ENCODE measurements around the gene LHPP. TPM values are rescaled to one million over a fixed set of nuclear protein-coding genes. Genes with fewer than 3 reads are reported as not detected.
A peak's percentile ranks its signal among the peaks of the same experiment; 100 is the strongest.

LHPP gene
- total and polyA plus RNA-seq, 3 donors from 2014 or later = 34.2 to 46.0 (median 45.0) TPM

DNA sequence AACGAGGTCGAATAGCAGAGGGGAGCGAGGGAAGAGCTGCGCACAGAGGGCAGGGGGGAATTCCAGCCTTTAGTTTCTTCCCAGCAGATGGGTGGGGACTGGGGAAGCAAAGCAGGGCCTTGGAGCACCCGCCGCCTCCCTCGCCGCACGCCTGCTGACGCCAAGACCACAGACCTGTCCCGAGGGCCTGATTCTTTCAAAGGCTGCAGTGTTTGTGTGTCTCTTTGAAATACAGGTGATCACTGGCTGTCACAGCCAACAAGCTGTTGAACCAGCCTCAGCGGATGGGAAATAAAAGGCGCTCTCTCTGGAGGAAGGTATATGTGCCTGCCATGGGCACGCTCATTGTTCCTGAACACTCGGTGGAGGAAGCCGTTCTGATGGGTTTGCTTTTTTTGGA is 163.3 kb downstream of the LHPP start:
- no peaks in the 10 kb centered on the region for H3K36me3 ChIP-seq (ENCODE audit: low read depth, missing control alignments)
- H3K27ac ChIP-seq = peak overlapping the region; percentile 33 to 68
- DNase-seq = no peak
- intact Hi-C loops (cut with DNase I; ENCODE audit: low total_unique reads) = loop anchor here (5.0 to 10.0 kb wide), 2 partner anchors 70 to 112 kb away; no protein-coding TSS in a partner anchor
- TF ChIP-seq, protein P1, sequence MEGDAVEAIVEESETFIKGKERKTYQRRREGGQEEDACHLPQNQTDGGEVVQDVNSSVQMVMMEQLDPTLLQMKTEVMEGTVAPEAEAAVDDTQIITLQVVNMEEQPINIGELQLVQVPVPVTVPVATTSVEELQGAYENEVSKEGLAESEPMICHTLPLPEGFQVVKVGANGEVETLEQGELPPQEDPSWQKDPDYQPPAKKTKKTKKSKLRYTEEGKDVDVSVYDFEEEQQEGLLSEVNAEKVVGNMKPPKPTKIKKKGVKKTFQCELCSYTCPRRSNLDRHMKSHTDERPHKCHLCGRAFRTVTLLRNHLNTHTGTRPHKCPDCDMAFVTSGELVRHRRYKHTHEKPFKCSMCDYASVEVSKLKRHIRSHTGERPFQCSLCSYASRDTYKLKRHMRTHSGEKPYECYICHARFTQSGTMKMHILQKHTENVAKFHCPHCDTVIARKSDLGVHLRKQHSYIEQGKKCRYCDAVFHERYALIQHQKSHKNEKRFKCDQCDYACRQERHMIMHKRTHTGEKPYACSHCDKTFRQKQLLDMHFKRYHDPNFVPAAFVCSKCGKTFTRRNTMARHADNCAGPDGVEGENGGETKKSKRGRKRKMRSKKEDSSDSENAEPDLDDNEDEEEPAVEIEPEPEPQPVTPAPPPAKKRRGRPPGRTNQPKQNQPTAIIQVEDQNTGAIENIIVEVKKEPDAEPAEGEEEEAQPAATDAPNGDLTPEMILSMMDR (IDR thresholded peaks at IDR 0.05) = no peak
- TF ChIP-seq POLR2A (IDR thresholded peaks at IDR 0.05) = no peak
- 81 to 84% methylated on average over 16 of the region's 16 CpGs for WGBS, 2 donors
- no peaks in the 10 kb centered on the region for H3K9me3 ChIP-seq
- H3K27me3 ChIP-seq = no peaks in the 10 kb centered on the region
- H3K4me1 ChIP-seq = peaks cover 65% of the 10 kb centered on the region
- H3K4me3 ChIP-seq = no peak overlapping the region

DNA sequence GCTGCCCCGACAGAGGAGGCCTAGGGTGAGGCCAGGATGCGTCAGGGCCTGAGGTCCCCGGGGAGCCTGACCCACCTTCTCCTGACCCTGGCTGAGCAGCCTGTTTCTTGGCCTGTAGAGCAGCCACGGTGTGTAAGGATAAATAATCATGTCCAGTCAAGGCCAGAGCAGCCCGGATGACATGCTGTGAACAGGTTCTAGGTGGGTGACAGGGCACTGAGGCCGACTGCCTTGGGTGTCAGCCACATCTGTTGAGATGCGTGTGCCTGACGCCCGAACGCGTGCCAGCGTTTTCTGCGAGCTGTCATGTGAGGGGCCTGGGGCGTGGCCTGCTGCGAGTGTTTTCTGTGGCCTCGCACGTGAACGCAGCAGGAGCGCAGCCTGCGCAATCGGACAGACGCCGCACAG is 164.2 kb downstream of the LHPP start:
- intact Hi-C loops (cut with DNase I; ENCODE audit: low total_unique reads) = loop anchor here (5.0 to 10.0 kb wide), 2 partner anchors 71 to 111 kb away; no protein-coding TSS in a partner anchor
- TF ChIP-seq POLR2A (IDR thresholded peaks at IDR 0.05) = no peak
- TF ChIP-seq, protein P1 (IDR thresholded peaks at IDR 0.05) = no peak
- peak overlapping the region; percentile 33 to 55 for H3K27ac ChIP-seq
- no peaks in the 10 kb centered on the region for H3K27me3 ChIP-seq
- WGBS, 2 donors = 76% methylated on average over 23 of the region's 23 CpGs; no CpG with 5 or more reads in 1 of the 2 donors
- no peaks in the 10 kb centered on the region for H3K9me3 ChIP-seq
- H3K4me1 ChIP-seq = peaks cover 72% of the 10 kb centered on the region
- DNase-seq = peak; percentile 67
- no peak overlapping the region for H3K4me3 ChIP-seq
- no peaks in the 10 kb centered on the region for H3K36me3 ChIP-seq (ENCODE audit: low read depth, missing control alignments)

DNA sequence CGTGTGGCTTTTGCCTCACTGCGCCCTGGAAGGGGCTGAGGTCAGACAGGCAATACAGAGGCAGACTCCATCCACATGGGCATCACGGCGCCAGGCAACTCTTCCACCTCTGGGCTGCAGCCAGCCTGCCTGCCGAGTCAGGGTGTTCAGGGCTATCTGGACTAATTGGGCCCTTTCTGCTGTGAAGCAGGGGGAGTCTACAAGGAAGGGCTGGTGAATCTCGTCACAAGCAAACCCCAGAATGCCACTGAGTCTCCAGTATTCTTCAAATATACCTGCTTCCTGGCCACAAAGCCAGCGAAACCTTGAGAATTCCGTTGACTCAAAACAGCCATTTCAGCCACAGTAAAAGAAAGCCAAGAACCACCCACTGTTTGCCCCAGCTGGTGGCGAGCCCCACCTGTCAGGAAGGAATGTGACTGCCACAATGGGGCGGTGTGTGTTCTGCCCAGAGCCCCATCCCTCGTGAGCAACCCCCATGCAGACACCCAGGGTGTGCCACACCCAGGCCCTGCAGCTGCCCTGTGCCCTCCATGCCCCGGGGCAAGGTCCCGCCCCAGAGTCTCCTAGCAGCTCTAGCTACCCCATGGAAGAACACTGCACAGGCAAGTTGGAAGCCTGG is 165.2 kb downstream of the LHPP start:
- Histone ChIP-seq H3K4me1 (peaks cover 74% of the 10 kb centered on the region), H3K9me3 (no peaks in the 10 kb centered on the region), H3K27ac (peak overlapping the region; percentile 5 to 38), H3K4me3 (no peak overlapping the region), H3K27me3 (no peaks in the 10 kb centered on the region), H3K36me3 (ENCODE audit: low read depth, missing control alignments) (no peaks in the 10 kb centered on the region)
- 75 to 82% methylated on average over 7 to 13 of the region's 13 CpGs for WGBS, 2 donors
- TF ChIP-seq POLR2A (IDR thresholded peaks at IDR 0.05) = no peak
- TF ChIP-seq, protein P1 (IDR thresholded peaks at IDR 0.05) = no peak
- intact Hi-C loops (cut with DNase I; ENCODE audit: low total_unique reads) = loop anchor here (5.0 to 10.0 kb wide), 2 partner anchors 72 to 110 kb away; no protein-coding TSS in a partner anchor
- no peak for DNase-seq

DNA sequence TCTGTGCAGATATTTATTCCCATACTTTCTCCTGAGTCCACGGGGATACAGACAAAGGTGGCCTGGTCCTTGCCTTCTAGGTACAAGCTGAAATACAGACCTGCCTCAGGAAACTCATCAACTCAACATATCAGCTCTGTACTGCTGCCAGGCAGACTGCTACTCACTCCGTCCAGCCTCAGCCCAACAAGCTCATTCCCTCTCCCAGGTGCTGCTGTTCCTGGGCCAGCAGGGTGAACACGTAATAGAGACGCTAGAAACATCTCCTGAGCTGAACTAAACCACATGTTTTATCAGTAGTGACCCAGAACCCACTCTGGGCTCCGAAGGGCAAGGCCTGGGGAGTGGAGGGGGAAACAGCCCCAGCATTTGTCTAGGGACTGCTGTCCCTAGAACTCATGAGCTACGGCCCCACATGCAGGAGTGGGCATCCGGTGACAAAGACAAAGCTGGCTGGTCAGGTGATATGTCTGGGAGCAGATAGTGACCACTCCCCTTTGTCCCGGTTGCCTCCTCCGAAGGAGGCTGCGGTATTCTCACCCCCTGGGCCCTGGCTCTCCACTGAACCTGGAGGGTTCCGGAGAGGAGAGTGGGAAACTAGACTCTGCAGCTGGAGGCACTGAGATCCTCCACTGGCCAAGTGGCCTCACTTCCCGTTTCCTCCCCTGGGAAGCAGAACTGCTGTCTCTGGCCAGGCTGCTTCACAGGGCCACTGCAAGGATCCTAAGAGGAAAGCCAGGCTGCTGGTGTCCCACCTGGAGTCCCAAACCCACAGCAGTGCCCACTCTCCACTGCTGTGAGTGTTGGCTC is 166.4 kb downstream of the LHPP start:
- H3K36me3 ChIP-seq (ENCODE audit: low read depth, missing control alignments) = no peaks in the 10 kb centered on the region
- no peak overlapping the region for H3K4me3 ChIP-seq
- peaks cover 76% of the 10 kb centered on the region for H3K4me1 ChIP-seq
- intact Hi-C loops (cut with DNase I; ENCODE audit: low total_unique reads) = loop anchor here (5.0 to 10.0 kb wide), 2 partner anchors 73 to 109 kb away; no protein-coding TSS in a partner anchor
- TF ChIP-seq POLR2A (IDR thresholded peaks at IDR 0.05) = no peak
- TF ChIP-seq, protein P1 (IDR thresholded peaks at IDR 0.05) = no peak
- DNase-seq = no peak
- peak overlapping the region; percentile 38 to 82 for H3K27ac ChIP-seq
- 34 to 63% methylated on average over 12 of the region's 12 CpGs for WGBS, 2 donors
- no peaks in the 10 kb centered on the region for H3K27me3 ChIP-seq
- H3K9me3 ChIP-seq = no peaks in the 10 kb centered on the region
